H9 (cell line): ENCODE data around the gene OSBPL10. TPM values are rescaled to one million over a fixed set of nuclear protein-coding genes. Genes with fewer than 3 reads are reported as not detected.
A peak's percentile ranks its signal among the peaks of the same experiment; 100 is the strongest.

ENCODE experiments used
- DNase-seq: peaks from one replicate; pipeline ENCODE4 v3.0.0-alpha.2; 2017
- H2AFZ ChIP-seq: one replicate; pipeline ENCODE4 v1.6.1; 2013; ENCODE audit warnings: mild to moderate bottlenecking, low read length, control low read depth, moderate library complexity
- H2AK5ac ChIP-seq: 2 replicates; pipeline ENCODE4 v1.6.1; 2013; ENCODE audit warnings: low read length, control low read depth, mixed read lengths; ENCODE audit not compliant: insufficient read length
- H2BK120ac ChIP-seq: one replicate; pipeline ENCODE4 v1.6.1; 2013; ENCODE audit warnings: low read depth, mild to moderate bottlenecking, low read length, control low read depth, inconsistent platforms; ENCODE audit not compliant: poor library complexity, severe bottlenecking
- H2BK12ac ChIP-seq: 2 replicates; pipeline ENCODE4 v1.6.1; 2013; ENCODE audit warnings: low read length, control low read depth, mixed read lengths, low read depth; ENCODE audit not compliant: insufficient read length
- H2BK15ac ChIP-seq: 2 replicates; pipeline ENCODE4 v1.6.1; 2013; ENCODE audit warnings: low read depth, low read length, control low read depth
- H2BK20ac ChIP-seq: one replicate; pipeline ENCODE4 v1.6.1; 2013; ENCODE audit warnings: low read depth, mild to moderate bottlenecking, low read length, control low read depth, inconsistent platforms; ENCODE audit not compliant: poor library complexity, severe bottlenecking
- H2BK5ac ChIP-seq: 2 replicates; pipeline ENCODE4 v1.6.1; 2013; ENCODE audit warnings: low read length, control low read depth, mixed read lengths; ENCODE audit not compliant: insufficient read length
- H3K14ac ChIP-seq: 2 replicates; pipeline ENCODE4 v1.6.1; 2013; ENCODE audit warnings: low read length, control low read depth; ENCODE audit not compliant: insufficient read depth
- H3K18ac ChIP-seq: 2 replicates; pipeline ENCODE4 v1.6.1; 2013; ENCODE audit warnings: low read depth, mild to moderate bottlenecking, mixed read lengths, low read length, control low read depth; ENCODE audit not compliant: insufficient read length
- H3K23ac ChIP-seq: 2 replicates; pipeline ENCODE4 v1.6.1; 2013; ENCODE audit warnings: low read length, control low read depth, mixed read lengths, low read depth; ENCODE audit not compliant: insufficient read length
- H3K23me2 ChIP-seq: 2 replicates; pipeline ENCODE4 v1.6.1; 2013; ENCODE audit warnings: low read depth, mild to moderate bottlenecking, mixed read lengths, low read length, control low read depth; ENCODE audit not compliant: insufficient read length, poor library complexity, severe bottlenecking
- H3K27ac ChIP-seq: 2 replicates; pipeline ENCODE4 v1.5.1; 2013; ENCODE audit warnings: low read length, control low read depth, mixed read lengths, low read depth; ENCODE audit not compliant: insufficient read length
- H3K27me3 ChIP-seq: 2 replicates; pipeline ENCODE4 v1.6.1; 2013; ENCODE audit warnings: low read length, control low read depth, inconsistent platforms; ENCODE audit not compliant: insufficient read depth
- H3K4ac ChIP-seq: 2 replicates; pipeline ENCODE4 v1.6.1; 2013; ENCODE audit warnings: low read depth, mild to moderate bottlenecking, control low read depth, inconsistent platforms, low read length, moderate library complexity
- H3K4me1 ChIP-seq: 2 replicates; pipeline ENCODE4 v1.6.1; 2013; ENCODE audit warnings: low read length, control low read depth, inconsistent platforms; ENCODE audit not compliant: insufficient read depth
- H3K4me2 ChIP-seq: 2 replicates; pipeline ENCODE4 v1.6.1; 2013; ENCODE audit warnings: low read length, control low read depth, mixed read lengths; ENCODE audit not compliant: insufficient read length, insufficient read depth
- H3K56ac ChIP-seq: 2 replicates; pipeline ENCODE4 v1.6.1; 2013; ENCODE audit warnings: low read depth, mild to moderate bottlenecking, mixed read lengths, low read length, control low read depth; ENCODE audit not compliant: insufficient read length
- H3K79me1 ChIP-seq: 2 replicates; pipeline ENCODE4 v1.6.1; 2013; ENCODE audit warnings: low read depth, mild to moderate bottlenecking, moderate library complexity, low read length, control low read depth, inconsistent platforms; ENCODE audit not compliant: insufficient read depth, poor library complexity, severe bottlenecking
- H3K79me2 ChIP-seq: 2 replicates; pipeline ENCODE4 v1.6.1; 2013; ENCODE audit warnings: low read length, control low read depth, inconsistent platforms; ENCODE audit not compliant: insufficient read depth
- H3K9ac ChIP-seq: 2 replicates; pipeline ENCODE4 v1.6.1; 2013; ENCODE audit warnings: low read length, control low read depth, mixed read lengths; ENCODE audit not compliant: insufficient read length; ENCODE audit errors: extremely low read depth
- H3K9me3 ChIP-seq: one replicate; pipeline ENCODE4 v1.6.1; 2013; ENCODE audit warnings: low read depth, low read length, inconsistent platforms; ENCODE audit not compliant: control insufficient read depth
- H3T11ph ChIP-seq: one replicate; pipeline ENCODE4 v1.6.1; 2013; ENCODE audit warnings: mild to moderate bottlenecking, low read length, control low read depth, inconsistent platforms
- H4K20me1 ChIP-seq: one replicate; pipeline ENCODE4 v1.6.1; 2013; ENCODE audit not compliant: control insufficient read depth, insufficient read length, insufficient read depth
- H4K5ac ChIP-seq: 2 replicates; pipeline ENCODE4 v1.6.1; 2013; ENCODE audit warnings: low read depth, mild to moderate bottlenecking, mixed read lengths, low read length, control low read depth; ENCODE audit not compliant: insufficient read length
- H4K8ac ChIP-seq: replicated peaks from 2 replicates; pipeline ENCODE4 v1.6.1; 2013; ENCODE audit warnings: low read length, control low read depth, mixed read lengths, low read depth; ENCODE audit not compliant: insufficient read length
- H4K91ac ChIP-seq: 2 replicates; pipeline ENCODE4 v1.6.1; 2013; ENCODE audit warnings: low read depth, mild to moderate bottlenecking, moderate library complexity, mixed read lengths, low read length, control low read depth; ENCODE audit not compliant: insufficient read length
- H3K27ac Mint-ChIP-seq, 3 experiments: 2 replicates in 2 of 3; 3 replicates in 1 of 3; pipeline ENCODE4 v1.8.0; 2020 to 2021; ENCODE audit warnings: mixed read lengths in 3 of 3, mild to moderate bottlenecking in 1 of 3, moderate library complexity in 1 of 3
- H3K27me3 Mint-ChIP-seq: 2 replicates; pipeline ENCODE4 v1.8.0; 2021; ENCODE audit warnings: low read depth, mild to moderate bottlenecking, moderate library complexity, mixed read lengths
- H3K36me3 Mint-ChIP-seq, 3 experiments: 2 replicates in 2 of 3; 3 replicates in 1 of 3; pipeline ENCODE4 v1.8.0; 2020 to 2021; ENCODE audit warnings: low read depth in 3 of 3, mixed read lengths in 3 of 3; ENCODE audit not compliant: insufficient read depth in 1 of 3
- H3K4me1 Mint-ChIP-seq, 2 experiments: 2 replicates each; pipeline ENCODE4 v1.8.0; 2020; ENCODE audit warnings: mixed read lengths in 2 of 2
- H3K4me3 Mint-ChIP-seq, 2 experiments: 2 replicates in 1 of 2; 3 replicates in 1 of 2; pipeline ENCODE4 v1.8.0; 2020 to 2021; ENCODE audit warnings: mild to moderate bottlenecking in 2 of 2, mixed read lengths in 2 of 2, moderate library complexity in 1 of 2
- H3K9me3 Mint-ChIP-seq, 2 experiments: 2 replicates in 1 of 2; 3 replicates in 1 of 2; pipeline ENCODE4 v1.8.0; 2020; ENCODE audit warnings: mild to moderate bottlenecking in 2 of 2, mixed read lengths in 2 of 2, moderate library complexity in 1 of 2
- WGBS: extraction: QIAGEN DNeasy Blood & Tissue Kit; methylation state at CpG from one replicate; pipeline ENCODE4 v1.1.7; 2013; ENCODE audit warnings: missing lambda C conversion rate, low lambda C conversion rate, mixed read lengths; ENCODE audit not compliant: insufficient read length; ENCODE audit errors: extremely low coverage; 5-methylcytosine and 5-hydroxymethylcytosine counted together
- total RNA-seq: library from RNA; stranded (reverse); gene quantifications from 2 replicates; pipeline ENCODE4 v1.2.1, GENCODE V29; 2021
- TF ChIP-seq, protein P1 (sequence below): fragments of 200-600 bp; sonication (generic); conservative IDR thresholded peaks from 3 replicates; pipeline ENCODE4 v1.8.0; 2021; ENCODE audit warnings: antibody characterized with exemption, mild to moderate bottlenecking

The OSBPL10 gene
- total RNA-seq, 1 experiment from 2014 or later, result 42.7 TPM

DNA sequence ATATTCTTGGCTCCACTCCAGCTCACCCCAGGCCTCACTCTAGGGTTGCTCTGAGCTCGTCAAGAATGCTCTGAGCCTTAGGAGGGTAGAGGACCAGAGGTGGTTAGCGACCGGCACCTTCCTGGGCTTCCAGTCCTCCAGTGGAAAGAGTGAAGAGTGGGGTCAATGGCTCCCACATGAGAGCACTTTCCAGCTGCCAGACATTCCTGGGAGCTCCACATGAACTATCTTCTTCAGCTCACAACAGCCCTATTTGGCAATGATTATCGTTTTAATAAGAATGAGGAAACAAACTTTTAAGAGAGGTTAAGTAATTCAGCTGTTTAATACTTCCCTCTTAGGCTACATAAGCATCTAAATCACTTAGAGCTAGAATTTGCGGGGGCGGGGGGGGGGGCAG, 309.1 kb downstream of the OSBPL10 start:
- no peak overlapping the region for H3K56ac ChIP-seq
- H3K4me3 Mint-ChIP-seq, result no peak overlapping the region
- no CpG with 5 or more reads among the region's 6 CpGs for WGBS
- peaks cover 3% of the 10 kb centered on the region; the same call in 1 of the 2 replicates for H3K4me1 ChIP-seq
- H3K27ac ChIP-seq, result no peak overlapping the region
- no peak overlapping the region for H3K23ac ChIP-seq
- no peaks in the 10 kb centered on the region for H3K9me3 ChIP-seq
- no peak overlapping the region for H3K4me2 ChIP-seq
- H3K27ac Mint-ChIP-seq, result peak overlapping the region in 1 of 3 experiments; percentile 69; a peak in 1 of 7 replicates
- no peak overlapping the region for H4K5ac ChIP-seq
- TF ChIP-seq, protein P1, sequence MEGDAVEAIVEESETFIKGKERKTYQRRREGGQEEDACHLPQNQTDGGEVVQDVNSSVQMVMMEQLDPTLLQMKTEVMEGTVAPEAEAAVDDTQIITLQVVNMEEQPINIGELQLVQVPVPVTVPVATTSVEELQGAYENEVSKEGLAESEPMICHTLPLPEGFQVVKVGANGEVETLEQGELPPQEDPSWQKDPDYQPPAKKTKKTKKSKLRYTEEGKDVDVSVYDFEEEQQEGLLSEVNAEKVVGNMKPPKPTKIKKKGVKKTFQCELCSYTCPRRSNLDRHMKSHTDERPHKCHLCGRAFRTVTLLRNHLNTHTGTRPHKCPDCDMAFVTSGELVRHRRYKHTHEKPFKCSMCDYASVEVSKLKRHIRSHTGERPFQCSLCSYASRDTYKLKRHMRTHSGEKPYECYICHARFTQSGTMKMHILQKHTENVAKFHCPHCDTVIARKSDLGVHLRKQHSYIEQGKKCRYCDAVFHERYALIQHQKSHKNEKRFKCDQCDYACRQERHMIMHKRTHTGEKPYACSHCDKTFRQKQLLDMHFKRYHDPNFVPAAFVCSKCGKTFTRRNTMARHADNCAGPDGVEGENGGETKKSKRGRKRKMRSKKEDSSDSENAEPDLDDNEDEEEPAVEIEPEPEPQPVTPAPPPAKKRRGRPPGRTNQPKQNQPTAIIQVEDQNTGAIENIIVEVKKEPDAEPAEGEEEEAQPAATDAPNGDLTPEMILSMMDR, result no peak
- H3T11ph ChIP-seq, result no peak overlapping the region
- no peak overlapping the region for H3K9ac ChIP-seq
- H3K27me3 ChIP-seq, result no peaks in the 10 kb centered on the region
- H2AFZ ChIP-seq, result no peak overlapping the region
- H2BK12ac ChIP-seq, result no peak overlapping the region
- H2AK5ac ChIP-seq, result no peak overlapping the region
- H3K9me3 Mint-ChIP-seq, result no peaks in the 10 kb centered on the region
- no peak overlapping the region for H2BK5ac ChIP-seq
- no peaks in the 10 kb centered on the region for H3K79me1 ChIP-seq
- no peak overlapping the region for H2BK20ac ChIP-seq
- peaks cover 3 to 24% (median 18%) of the 10 kb centered on the region in 3 experiments; a peak in 6 of 7 replicates for H3K36me3 Mint-ChIP-seq
- no peaks in the 10 kb centered on the region for H3K79me2 ChIP-seq
- H4K20me1 ChIP-seq, result no peaks in the 10 kb centered on the region
- DNase-seq, result no peak
- H3K23me2 ChIP-seq, result no peaks in the 10 kb centered on the region
- H4K91ac ChIP-seq, result no peak overlapping the region
- H2BK15ac ChIP-seq, result no peak overlapping the region
- H2BK120ac ChIP-seq, result no peak overlapping the region
- no peak overlapping the region for H3K14ac ChIP-seq
- no peaks in the 10 kb centered on the region for H3K27me3 Mint-ChIP-seq
- H3K4me1 Mint-ChIP-seq, result peaks cover 6 to 8% of the 10 kb centered on the region in 2 experiments; a peak in 3 of 4 replicates
- no peak overlapping the region for H3K18ac ChIP-seq
- H4K8ac ChIP-seq, result no peak overlapping the region
- no peak overlapping the region for H3K4ac ChIP-seq
